CD4-positive, alpha-beta T cell (primary cell): ENCODE measurements around the gene ADAMTS8. TPM values are rescaled to one million over a fixed set of nuclear protein-coding genes. Genes with fewer than 3 reads are reported as not detected.
A peak's percentile ranks its signal among the peaks of the same experiment; 100 is the strongest.

Source experiments
- ATAC-seq: fragments of 200-7000 bp; cut with Tn5 transposase; one replicate; pipeline ENCODE4 v1.10.0; 2022; ENCODE audit warnings: mild to moderate bottlenecking; ENCODE audit not compliant: poor library complexity
- CTCF ChIA-PET: fragments of 350-600 bp; sonication (Branson Sonifier 250); formaldehyde crosslinking; loops from one replicate; lab custom pipeline; 2021; ENCODE audit warnings: antibody characterized with exemption, inconsistent platforms; lab: Charles Lee
- POLR2A ChIA-PET: fragments of 350-600 bp; sonication (Branson Sonifier 250); formaldehyde crosslinking; loops from one replicate; lab custom pipeline; 2021; ENCODE audit warnings: antibody characterized with exemption, inconsistent platforms; lab: Charles Lee
- DNase-seq, 14 experiments: peaks; one replicate each; pipeline ENCODE4 v3.0.0-alpha.2; 2013 to 2020; ENCODE audit warnings: mixed read lengths in 2 of 14
- H3K27ac ChIP-seq, 2 donors: one replicate each; pipeline versions ENCODE4 v1.5.1 to v1.7.0; 2013; ENCODE audit warnings: low read length in 2 of 2, low read depth in 1 of 2, mild to moderate bottlenecking in 1 of 2
- H3K27me3 ChIP-seq, 2 experiments: 1 replicate in 1 of 2; 2 replicates in 1 of 2; pipeline versions ENCODE4 v1.6.1 to v1.7.0; 2013; ENCODE audit warnings: low read length in 2 of 2, control low read depth in 1 of 2, mild to moderate bottlenecking in 1 of 2, moderate library complexity in 1 of 2; ENCODE audit not compliant: insufficient read depth in 2 of 2, control insufficient read depth in 1 of 2
- H3K36me3 ChIP-seq: one replicate; pipeline ENCODE4 v1.6.1; 2013; ENCODE audit warnings: low read length, control low read depth; ENCODE audit not compliant: insufficient read depth
- H3K4me1 ChIP-seq: one replicate; pipeline ENCODE4 v1.6.1; 2013; ENCODE audit warnings: low read length, control low read depth; ENCODE audit not compliant: insufficient read depth
- H3K4me3 ChIP-seq: one replicate; pipeline ENCODE4 v1.5.1; 2013; ENCODE audit warnings: mild to moderate bottlenecking, low read length, moderate library complexity
- H3K9me3 ChIP-seq, 2 experiments: 1 replicate in 1 of 2; 2 replicates in 1 of 2; pipeline versions ENCODE4 v1.6.1 to v1.7.0; 2013; ENCODE audit warnings: low read length in 2 of 2, mild to moderate bottlenecking in 2 of 2, control low read depth in 1 of 2, moderate library complexity in 1 of 2; ENCODE audit not compliant: control insufficient read depth in 1 of 2, insufficient read depth in 1 of 2
- H3K27ac Mint-ChIP-seq: one replicate; pipeline ENCODE4 v1.8.0; 2020; ENCODE audit warnings: mixed read lengths
- H3K27me3 Mint-ChIP-seq: one replicate; pipeline ENCODE4 v1.8.0; 2021; ENCODE audit warnings: mixed read lengths
- H3K36me3 Mint-ChIP-seq: one replicate; pipeline ENCODE4 v1.8.0; 2021; ENCODE audit warnings: low read depth, mixed read lengths
- H3K4me1 Mint-ChIP-seq: one replicate; pipeline ENCODE4 v1.8.0; 2021; ENCODE audit warnings: low read depth, mixed read lengths
- H3K4me3 Mint-ChIP-seq: one replicate; pipeline ENCODE4 v1.8.0; 2020; ENCODE audit warnings: mild to moderate bottlenecking, mixed read lengths
- H3K9me3 Mint-ChIP-seq: one replicate; pipeline ENCODE4 v1.8.0; 2020; ENCODE audit warnings: mixed read lengths
- intact Hi-C, 2 experiments: fragments of 100-400 bp; cut with DNase I in 1 of 2; cut with micrococcal nuclease in 1 of 2; formaldehyde crosslinking; loops; one replicate each; pipeline versions ENCODE4 v1.15.1 to v1.9.0; 2023 to 2025; cut with DNase I, micrococcal nuclease
- total RNA-seq, 174 experiments: library from RNA in 2 of 174; stranded (reverse) in 2 of 174; gene quantifications; one replicate each; pipeline ENCODE4 v1.2.3 and lab custom pipeline; 2021 to 2026
- TF ChIP-seq, protein P1 (sequence below): fragments of 200-600 bp; IDR thresholded peaks from one replicate; pipeline ENCODE4 v1.8.0; 2022; ENCODE audit warnings: antibody characterized with exemption, mild to moderate bottlenecking

Gene ADAMTS8
- total RNA-seq, 2 experiments from 2014 or later, result not detected

DNA sequence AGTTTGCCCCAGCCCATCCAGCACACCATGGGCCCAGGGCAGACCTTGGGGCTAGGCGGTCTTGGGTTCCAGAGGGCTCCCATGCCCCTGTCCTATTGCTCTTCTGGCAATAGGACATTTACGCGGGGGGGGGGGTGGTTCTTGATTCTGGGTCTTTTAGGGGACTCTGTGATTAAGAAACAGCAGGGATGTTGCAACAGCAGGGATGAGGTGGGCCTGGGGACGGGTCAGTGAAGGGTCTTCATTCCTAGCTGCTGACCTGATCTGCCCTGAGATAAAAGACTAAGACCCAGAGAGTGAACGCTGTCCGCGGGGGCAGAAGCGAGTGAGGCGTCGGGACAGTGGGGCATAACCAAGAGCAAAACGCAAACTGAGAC, 19.6 kb upstream of the ADAMTS8 start:
- POLR2A ChIA-PET, result no interaction called here
- Histone ChIP-seq H3K36me3 (no peaks in the 10 kb centered on the region), H3K27ac (no peak overlapping the region), H3K4me1 (peaks cover 13% of the 10 kb centered on the region), H3K27me3 (peaks cover 18 to 47% of the 10 kb centered on the region in 2 experiments), H3K9me3 (peaks cover 0 to 7% of the 10 kb centered on the region in 2 experiments), H3K4me3 (no peak overlapping the region)
- Mint-ChIP-seq H3K9me3 (no peaks in the 10 kb centered on the region), H3K4me1 (peaks cover 4% of the 10 kb centered on the region), H3K27ac (no peak overlapping the region), H3K27me3 (peaks cover 55% of the 10 kb centered on the region), H3K36me3 (no peaks in the 10 kb centered on the region), H3K4me3 (peak overlapping the region; percentile 34)
- ATAC-seq (no peak), DNase-seq (no peak)
- TF ChIP-seq, protein P1, sequence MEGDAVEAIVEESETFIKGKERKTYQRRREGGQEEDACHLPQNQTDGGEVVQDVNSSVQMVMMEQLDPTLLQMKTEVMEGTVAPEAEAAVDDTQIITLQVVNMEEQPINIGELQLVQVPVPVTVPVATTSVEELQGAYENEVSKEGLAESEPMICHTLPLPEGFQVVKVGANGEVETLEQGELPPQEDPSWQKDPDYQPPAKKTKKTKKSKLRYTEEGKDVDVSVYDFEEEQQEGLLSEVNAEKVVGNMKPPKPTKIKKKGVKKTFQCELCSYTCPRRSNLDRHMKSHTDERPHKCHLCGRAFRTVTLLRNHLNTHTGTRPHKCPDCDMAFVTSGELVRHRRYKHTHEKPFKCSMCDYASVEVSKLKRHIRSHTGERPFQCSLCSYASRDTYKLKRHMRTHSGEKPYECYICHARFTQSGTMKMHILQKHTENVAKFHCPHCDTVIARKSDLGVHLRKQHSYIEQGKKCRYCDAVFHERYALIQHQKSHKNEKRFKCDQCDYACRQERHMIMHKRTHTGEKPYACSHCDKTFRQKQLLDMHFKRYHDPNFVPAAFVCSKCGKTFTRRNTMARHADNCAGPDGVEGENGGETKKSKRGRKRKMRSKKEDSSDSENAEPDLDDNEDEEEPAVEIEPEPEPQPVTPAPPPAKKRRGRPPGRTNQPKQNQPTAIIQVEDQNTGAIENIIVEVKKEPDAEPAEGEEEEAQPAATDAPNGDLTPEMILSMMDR, result no peak
- CTCF ChIA-PET, result interaction anchor here (0.6 kb wide), 1 partner anchor 204 kb away, joined by 3 read pairs; no protein-coding TSS in a partner anchor
- intact Hi-C loops, result no loop called here

DNA sequence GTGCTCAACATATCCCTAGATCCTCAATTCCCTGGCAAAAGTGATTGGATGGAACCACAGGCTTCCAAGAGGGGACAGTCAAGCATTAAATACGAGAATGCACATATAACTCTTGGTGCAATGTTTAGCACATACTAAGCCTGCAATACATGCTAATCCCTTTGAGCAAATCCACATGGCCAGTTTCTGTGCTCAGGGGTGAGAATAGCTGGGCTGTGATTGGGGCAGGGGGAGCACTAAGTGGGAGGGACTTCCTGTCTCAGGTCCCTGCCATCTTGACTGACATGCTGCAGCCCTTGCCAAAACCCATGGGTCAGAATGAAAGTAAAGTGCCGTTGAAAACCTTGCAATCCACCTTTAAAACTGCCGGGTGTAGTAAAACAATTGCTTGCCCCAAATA, 17.4 kb upstream of the ADAMTS8 start:
- peaks cover 38% of the 10 kb centered on the region for H3K27me3 Mint-ChIP-seq
- no peaks in the 10 kb centered on the region for H3K9me3 Mint-ChIP-seq
- H3K36me3 ChIP-seq, result no peaks in the 10 kb centered on the region
- H3K27me3 ChIP-seq, result peaks cover 16 to 35% of the 10 kb centered on the region in 2 experiments
- peaks cover 4% of the 10 kb centered on the region for H3K4me1 Mint-ChIP-seq
- ATAC-seq (no peak), DNase-seq (no peak)
- ChIA-PET CTCF (no interaction called here), POLR2A (no interaction called here)
- H3K4me3 ChIP-seq, result no peak overlapping the region
- peaks cover 13% of the 10 kb centered on the region for H3K4me1 ChIP-seq
- H3K27ac Mint-ChIP-seq, result no peak overlapping the region
- TF ChIP-seq, protein P1, result no peak
- no peaks in the 10 kb centered on the region for H3K36me3 Mint-ChIP-seq
- intact Hi-C loops, result no loop called here
- H3K9me3 ChIP-seq, result peaks cover 0 to 7% of the 10 kb centered on the region in 2 experiments
- H3K4me3 Mint-ChIP-seq, result no peak overlapping the region
- H3K27ac ChIP-seq, result no peak overlapping the region

GRCh38 chr11:130442737-130443136, 14.3 kb upstream of the ADAMTS8 start:
- Mint-ChIP-seq H3K4me3 (no peak overlapping the region), H3K36me3 (no peaks in the 10 kb centered on the region), H3K27ac (no peak overlapping the region), H3K27me3 (peaks cover 14% of the 10 kb centered on the region), H3K4me1 (peaks cover 18% of the 10 kb centered on the region), H3K9me3 (no peaks in the 10 kb centered on the region)
- TF ChIP-seq, protein P1, result no peak
- H3K4me1 ChIP-seq, result peaks cover 12% of the 10 kb centered on the region
- DNase-seq, result no peak
- H3K36me3 ChIP-seq, result no peaks in the 10 kb centered on the region
- H3K4me3 ChIP-seq, result no peak overlapping the region
- intact Hi-C loops, result no loop called here
- H3K27ac ChIP-seq, result no peak overlapping the region
- H3K9me3 ChIP-seq, result no peaks in the 10 kb centered on the region
- ChIA-PET POLR2A (no interaction called here), CTCF (interaction anchor here (0.6 to 2.1 kb wide), 2 partner anchors 132 to 420 kb away, joined by 4 to 5 read pairs; no protein-coding TSS in a partner anchor)
- peaks cover 5 to 8% of the 10 kb centered on the region in 2 experiments for H3K27me3 ChIP-seq
- no peak for ATAC-seq
